Eye (tissue), 1 donor: ENCODE data around the gene FBN1.

Experiments used
- DNase-seq: peaks from one replicate; pipeline ENCODE4 v3.0.0-alpha.2; 2015

FBN1 gene

DNA sequence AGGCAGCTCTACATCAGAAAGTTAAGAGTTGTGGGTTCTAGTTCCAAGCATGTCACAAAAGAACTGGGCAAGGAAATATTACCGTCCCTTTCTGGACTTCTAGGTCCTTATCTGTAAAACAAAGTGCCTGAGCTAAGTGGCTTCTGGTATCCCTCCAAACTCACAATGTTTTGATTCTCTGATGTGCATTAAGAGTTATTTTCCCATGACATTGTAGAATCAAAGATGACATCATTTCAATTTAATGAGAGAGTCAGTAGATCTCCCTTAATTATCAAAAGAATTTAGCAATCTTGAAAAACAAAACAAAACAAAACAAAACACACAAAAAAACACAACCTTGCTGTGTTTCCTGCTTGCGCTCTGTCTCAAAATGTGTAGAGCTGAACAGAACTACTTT is 225.6 kb downstream of the FBN1 start:
- DNase-seq = no peak

DNA sequence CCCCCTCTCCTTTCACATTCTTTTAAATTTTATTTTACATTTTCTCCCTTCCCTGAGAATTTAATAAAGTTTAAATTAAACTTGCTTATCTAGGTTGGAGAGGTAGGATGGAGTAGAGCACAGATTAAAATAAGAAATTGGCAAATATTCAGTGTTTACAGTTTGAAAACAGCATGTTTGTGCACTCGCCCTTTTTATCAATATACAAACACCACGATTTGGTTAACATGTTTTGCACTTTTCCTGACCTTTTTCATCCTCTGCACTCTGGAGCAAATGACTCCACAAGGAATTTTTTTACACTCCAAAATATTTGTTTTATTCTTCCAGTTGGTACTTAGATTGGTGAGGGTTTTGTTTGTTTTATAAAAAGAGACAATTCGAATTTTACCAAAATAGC is 227.2 kb downstream of the FBN1 start:
- DNase-seq = no peak

DNA sequence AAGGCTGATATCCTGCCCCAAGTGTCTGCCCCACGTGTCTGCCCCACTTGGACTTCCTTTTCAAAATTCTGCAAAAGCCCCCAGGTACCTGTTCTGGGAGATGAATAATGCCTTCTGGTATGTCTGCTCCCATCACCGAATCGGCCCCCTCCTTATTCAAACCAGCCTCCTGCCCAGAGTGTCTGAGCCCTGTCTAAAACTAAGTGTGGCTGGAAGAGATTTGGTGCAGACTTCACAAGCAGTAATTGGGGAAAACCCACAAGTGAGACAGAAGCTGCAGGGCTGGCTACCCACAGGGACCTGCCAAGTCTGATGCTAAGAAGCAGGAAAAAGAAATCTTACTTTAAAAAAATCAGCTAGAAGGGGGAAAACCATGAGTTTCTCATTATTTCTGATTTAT is 229.2 kb downstream of the FBN1 start:
- DNase-seq = no peak

DNA sequence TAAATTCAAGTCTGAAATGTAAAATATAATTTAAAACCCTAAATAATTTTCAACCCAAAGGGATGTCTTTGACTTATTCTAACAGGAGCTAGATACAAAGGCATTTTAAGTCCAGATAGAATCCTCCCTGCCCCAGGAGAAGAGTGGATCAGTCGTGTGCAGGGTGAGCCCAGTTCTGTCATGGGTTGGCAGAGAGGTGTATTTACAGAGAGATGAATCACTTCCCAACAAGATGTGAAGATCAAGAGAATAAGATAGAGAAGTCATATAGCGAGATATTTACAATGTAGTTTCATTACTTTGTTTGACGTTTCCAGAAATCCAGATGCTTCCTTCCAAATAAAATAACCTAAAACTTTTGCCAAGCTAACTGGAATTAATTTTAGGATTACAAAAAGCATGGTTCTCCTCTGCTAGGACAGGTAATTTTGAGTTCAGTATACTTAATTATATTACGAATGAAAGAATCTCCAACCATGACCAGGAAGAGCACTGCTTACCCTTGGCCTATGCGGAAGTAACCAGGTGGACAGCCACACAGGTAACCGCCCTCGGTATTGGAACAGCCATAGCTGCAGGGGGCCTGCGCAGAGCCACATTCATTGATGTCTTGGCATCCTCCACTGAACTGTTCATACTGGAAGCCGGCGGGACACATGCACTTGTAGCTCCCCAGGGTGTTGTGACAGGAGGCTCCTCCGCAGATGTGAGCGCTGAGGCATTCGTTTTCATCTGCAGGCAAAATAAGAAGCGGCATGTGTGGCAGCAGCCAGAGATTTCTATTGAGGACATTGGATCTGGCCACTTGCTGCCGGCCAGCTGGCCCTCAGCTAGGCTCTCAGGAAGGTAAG is 230.2 kb downstream of the FBN1 start:
- DNase-seq = peak; percentile 40

DNA sequence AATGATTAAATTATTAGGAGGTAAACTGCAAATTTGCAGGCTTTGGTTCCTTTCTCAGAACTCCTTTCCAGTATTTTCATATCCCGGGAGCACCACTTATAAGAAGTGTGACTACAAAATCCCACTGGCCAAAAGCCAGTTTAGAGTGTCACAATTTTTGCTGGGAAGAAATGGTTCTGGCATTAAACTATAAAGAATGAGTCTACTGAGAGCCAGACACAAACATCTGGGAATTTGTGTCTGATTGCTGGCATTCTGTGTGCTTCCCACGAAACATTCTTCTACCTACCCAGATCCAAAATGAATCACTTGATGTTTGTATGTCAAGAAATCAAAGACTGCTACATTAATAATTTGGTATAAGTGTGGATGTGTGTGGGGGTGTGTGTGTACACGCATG is 231.5 kb downstream of the FBN1 start:
- no peak for DNase-seq

DNA sequence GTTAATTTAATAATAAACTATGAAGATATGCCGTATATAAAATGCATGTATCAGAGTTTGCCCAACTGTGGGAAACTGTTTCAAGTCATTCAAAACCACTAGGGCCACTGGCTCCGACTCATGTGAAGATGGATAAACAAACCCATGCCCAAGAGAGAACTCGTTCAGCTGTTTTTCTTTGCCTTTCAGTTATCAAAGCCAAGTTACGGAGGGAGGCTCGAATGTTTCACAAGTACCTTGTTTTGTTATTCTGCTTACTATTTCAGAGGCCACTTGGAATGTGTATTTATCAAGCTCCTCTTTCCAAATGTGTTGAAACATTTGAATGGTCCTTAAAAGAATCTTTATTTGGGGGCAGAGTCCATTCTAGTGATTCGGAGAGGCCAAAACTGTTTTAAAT is 232.2 kb downstream of the FBN1 start:
- no peak for DNase-seq

DNA sequence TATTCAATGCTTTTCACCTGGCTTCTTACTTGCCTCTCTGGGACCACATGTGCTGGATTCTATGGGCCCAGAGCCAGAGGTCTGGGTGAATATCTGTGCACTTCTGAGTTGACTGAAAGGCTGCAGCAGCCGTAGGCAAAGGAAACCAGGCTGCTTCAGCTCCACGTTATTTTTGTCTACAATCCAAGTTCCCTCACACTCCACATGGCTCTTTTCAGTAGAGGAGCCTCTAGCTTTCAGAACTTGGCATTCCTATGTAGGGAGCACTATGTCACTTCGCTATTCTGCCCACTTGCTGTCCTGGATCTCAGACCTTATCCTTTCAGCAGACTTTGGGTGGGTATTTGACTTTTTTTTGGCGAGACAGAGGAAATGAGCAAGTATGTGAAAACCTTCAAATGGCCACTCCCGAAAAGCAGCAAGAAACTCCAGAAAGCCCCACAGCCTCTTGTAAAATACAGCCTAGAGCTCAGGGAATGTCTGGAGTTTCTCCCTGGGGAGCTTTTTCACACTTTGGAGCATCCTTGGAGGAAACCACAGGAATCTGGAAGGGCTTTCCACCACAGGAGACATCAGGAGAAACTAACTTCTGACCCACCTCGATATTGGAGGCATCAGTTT is 233.4 kb downstream of the FBN1 start:
- DNase-seq = no peak

DNA sequence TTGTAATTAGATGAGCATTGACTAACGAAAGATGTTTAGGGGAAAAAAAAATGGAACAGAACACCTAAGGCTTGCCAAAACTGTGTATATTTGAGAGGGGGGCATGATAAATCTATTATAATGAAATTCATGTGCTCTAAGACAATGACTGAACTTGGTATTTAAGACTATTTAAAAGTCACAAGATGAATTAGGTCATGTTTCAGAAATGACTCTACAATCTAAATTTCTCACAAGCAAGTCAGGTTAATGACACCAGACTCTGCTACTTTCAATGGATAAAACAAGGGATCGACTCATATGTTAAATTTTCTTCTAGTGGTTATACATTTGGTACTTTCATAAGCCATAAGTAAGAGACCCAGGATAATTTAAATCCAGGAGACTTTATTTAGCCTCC is 235.9 kb downstream of the FBN1 start:
- no peak for DNase-seq

DNA sequence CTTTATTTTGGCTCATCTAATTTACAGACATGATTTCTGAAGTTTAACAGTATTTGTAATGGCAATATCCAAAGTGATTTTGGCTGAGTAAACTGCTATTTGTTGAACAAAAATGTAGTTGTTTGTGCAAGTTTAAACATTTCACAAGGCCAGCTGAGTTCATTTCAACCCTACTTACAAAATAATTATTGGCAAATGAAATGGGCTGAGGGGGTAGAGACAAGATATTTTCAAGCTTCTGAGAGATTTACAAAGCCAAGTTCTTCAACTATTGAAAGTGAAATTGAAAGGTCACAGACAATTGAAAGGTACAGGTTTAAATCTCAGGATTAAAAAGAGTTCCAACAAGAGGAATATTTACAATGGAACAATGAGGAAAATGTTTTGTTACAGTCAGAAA is 237.2 kb downstream of the FBN1 start:
- no peak for DNase-seq

DNA sequence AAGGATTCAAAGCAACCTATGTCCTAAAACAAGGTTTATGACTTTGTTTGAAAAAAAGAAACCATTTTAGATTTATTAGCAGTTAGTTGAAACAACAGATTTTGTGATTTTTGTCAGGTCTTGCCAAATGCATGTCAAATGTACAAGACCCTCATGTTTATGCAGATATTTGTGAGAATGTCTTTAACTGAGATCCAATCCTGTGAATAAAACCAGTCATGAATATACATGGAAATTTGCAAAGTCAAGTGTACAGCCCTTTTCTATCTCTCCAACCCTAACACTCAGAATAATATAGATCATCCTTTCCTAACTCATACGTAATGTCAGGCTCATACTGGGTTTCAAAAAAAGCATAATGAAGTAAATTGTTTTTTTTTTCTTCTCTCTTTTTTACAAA is 237.9 kb downstream of the FBN1 start:
- DNase-seq = no peak

DNA sequence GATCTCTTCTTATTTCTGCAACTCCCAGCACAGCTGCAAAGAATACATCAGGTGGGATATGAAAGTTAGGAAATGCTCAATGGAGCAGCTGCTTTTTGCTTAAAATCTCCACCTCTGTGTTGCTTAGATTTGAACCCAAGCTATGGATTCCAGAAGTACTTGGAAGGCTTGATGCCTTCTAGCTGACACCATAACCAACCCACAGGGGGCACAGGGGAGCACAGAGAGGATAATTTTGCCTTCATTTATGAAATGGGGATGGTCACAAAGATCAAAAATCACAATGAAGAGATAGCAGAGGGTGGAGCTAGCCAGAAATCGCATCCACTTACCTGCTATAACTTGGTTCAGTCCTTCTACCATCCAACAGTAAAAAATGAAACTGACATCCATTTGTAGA is 238.6 kb downstream of the FBN1 start:
- DNase-seq = no peak

DNA sequence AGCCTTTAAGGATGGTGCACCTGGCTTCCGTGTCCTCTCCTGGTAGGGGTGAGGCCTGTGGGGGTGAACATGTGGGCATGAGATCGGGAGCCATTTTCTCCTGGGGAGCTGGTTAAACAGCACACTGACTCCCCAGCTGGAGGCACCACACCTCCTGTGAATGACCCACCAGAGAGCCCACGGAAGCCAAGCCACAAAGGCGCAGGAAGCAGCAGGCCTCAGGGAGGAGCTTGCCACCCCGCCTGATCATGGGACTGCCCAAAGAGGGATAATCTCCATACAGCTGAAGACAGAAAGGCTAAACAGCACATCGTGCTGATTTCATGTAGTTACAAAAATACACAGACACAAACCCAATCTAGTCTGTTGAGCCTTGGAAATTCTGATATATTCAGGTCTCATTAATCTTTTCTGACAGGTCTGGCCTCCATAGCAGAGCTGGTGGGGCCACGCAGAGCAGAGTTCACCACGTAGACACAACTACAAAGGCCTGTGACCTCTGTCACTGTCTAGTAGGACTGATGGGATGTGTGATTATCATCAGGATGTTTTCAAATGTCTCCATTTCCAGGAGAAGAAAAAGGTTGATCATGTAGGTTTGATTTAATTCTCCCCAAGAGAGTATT is 239.1 kb downstream of the FBN1 start:
- DNase-seq = no peak

DNA sequence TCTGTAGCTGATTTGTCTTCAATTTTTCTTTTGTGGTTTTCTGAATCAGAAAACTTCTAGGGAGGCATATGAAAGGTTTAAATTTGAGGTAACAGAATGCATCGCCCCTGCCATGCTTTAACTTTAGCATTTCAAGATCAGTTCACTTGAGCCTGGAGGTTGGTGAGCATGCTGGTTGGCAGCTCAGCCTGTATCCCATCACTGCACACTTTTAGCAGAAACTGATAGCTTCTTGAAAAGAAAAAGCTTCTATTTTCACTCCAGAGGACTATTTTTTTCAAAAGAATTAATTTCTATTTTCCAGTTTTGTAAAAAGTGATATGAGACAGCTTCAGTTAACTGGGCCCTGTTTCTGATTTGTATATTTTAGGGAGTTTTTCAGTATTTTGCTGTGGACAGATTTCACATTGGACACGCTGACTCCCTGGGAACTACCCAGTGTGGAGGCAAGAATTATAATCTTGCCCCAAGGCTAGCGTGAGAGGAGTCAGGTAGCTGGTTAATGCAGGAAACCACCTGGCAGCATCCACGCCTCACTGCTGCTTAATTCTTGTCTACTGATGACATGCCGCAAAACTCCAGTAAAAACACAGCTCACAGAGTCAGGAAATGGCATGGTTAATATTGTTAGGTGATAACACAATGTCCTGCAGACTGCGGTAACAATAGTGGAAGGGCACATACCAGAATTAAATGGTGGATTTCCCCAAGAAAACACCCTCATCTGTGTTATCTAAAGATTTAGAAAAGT is 242.9 kb downstream of the FBN1 start:
- no peak for DNase-seq

DNA sequence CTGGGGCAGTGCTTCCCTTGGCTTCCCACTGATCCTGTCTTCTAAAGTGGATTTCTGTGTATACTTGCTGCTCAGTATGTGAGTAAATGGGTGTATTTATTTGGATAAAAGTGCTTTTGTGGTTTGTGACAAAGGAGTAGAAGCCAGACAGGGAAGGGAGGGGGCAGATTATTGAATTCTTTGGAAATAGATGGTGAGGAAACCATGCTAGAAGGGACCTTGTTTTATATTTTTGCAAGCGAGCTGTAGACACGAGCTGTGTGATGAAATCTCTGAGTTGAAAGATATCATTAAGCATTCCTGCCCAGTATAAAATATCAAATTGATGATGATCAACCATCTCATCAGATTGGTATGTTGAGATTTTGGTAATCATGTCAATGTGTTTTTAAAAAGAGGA is 245.4 kb downstream of the FBN1 start:
- DNase-seq = no peak

DNA sequence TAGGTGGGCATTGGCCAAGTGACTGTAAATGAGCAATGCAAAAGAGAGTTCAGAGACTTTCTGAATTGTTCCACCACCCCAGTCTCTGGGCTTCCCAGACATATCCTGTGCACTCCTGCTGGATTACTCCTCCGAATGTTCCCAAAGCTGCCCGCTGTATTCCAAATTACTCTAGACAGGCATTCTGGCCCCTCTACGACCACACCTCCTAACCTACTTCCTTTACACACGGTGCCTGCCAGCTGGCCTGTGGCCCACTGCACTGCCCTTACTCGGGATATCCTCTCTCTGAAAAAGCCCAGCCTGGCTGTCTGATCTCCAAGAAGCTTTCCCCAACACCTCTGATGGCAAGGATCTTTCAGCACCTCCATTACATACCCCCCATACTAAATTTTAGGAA is 247.7 kb downstream of the FBN1 start:
- no peak for DNase-seq

DNA sequence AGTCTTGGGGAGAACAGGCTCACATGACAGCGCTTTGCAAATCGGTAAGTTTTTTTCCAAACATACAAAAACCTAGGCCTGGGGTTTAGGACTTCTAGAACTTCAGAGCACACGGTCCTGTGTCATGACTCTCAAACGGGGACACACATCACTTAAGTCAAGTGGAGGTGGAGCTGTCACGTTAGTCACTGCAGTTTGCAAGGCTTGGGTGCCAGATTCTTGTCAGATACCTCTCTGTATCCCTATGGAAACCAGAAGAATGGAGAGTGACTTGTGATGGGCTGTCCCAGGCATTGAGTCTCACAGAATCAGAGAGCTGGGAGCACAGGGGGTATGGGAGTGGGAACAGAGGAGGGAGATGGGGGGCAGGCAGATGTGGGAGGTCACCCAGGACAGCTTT is 249.5 kb downstream of the FBN1 start:
- no peak for DNase-seq

DNA sequence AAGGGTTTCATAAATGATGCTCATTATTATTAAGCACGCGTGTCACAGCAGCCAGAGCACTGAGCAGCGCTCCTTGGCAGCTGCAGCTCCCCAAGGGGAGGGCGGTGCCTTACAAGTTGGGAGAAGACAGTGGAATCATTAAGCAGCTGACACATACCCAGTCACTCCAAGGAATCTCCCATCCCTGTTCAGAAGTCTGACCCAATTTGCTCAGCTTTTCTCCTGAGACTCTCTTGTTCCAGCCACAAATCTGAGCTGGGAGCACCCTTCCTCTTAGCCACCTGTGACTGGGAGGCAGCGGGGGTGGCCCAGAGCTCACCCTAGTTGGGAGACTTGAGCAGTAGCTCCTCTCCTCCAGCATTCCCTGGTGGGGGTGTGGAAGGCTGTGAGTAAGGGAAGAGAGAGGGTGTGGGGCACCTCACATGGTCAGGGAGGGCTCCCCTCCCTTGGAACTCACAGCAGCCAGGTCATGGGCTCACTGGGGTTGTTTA is 249.9 kb downstream of the FBN1 start:
- DNase-seq = no peak

DNA sequence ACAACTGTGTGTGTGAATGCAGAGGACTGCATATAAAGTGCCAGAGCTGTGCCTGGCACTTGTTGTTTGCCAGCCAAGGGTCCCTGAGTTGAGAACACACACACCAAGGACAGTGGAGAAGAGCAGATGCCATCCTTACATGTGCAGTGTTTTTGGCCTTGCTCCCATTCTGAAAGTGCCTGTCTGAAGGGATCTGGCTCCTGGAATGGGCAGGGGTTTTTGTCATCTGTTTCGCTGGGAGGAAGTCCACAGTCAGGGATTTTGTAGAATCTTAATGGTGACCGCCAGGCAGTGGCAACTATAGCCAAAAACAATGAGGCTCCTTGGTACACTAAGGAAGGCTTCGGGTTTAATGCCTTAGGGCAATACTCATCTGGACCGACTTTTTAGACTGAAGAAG is 250.5 kb downstream of the FBN1 start:
- no peak for DNase-seq

DNA sequence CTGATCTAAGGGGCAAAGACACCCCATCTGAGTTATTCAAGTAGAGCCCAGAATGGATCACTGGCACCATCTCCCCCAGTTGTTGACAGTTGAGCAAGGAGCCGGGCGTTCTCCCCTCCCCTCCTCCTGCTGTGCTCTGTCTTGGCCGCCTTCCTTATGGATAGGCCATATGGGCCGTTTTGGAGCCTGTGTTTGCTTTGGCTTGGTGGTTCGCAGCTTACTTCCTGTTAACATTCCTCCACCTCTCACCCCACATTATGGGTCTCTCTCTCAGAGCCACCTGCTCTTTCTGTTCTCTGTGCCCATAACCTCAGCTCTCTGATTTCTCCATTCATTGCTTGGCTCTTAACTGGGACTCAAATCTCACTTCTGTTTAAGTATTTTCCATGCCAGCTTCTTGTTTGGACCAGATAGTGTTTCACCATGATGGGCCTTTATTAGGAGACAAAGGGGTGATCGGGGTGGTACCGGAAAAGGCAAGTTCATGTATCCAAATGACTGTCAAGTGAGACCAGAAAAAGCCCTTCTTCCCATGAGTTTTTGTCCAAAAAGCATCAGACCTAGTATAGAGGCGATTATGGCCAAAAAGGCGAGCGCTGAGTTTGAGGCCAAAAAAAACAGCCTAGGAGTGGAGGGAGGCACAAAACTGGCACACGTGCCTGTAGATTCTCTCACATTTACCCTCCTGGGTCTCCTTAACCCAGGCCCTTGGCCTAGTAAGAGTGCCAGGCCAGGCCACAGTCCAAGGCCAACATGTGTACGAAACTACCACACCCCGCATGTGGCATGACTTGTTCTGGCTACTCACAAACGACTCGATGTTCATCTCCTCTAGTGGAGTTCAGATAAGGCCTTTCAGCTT is 251.6 kb downstream of the FBN1 start:
- no peak for DNase-seq

DNA sequence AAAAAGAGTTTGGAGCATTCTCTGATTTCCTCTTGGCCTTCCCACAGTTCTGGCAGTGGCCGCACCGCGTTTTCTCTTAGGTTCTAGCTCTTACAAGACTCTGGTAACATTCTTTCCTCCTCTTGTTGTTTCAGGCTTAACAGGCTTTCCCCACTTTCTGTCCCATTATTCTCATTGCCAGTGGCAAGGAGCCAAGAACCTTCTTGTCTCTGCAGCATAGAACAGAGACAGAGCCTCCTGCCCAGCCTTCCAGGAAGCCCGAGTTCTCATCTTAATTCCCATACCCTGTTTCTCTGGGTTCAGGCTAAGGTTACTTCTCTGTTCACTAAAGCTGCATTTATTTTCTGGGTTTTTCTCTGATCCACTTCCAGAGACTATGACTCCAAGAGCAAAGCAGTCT is 253.2 kb downstream of the FBN1 start:
- no peak for DNase-seq

DNA sequence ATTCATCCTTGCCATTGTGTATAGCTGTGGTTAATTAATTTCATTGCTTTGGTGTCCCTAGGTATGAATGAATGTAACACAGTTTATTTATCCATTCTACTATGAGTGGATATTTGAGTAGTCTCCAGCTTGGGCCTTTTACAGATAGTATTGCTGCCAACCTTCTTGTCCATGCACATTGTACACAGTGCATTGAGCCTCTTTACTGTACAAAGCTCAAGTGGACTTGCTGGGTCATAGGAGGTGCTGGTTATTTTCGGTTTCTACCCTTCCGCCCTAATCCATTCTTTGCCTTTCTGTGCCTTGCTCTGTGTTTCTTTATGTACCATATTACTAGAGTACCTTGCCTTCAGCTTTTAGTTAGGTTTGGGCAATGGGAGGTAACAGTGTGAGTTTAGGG is 253.6 kb downstream of the FBN1 start:
- no peak for DNase-seq

DNA sequence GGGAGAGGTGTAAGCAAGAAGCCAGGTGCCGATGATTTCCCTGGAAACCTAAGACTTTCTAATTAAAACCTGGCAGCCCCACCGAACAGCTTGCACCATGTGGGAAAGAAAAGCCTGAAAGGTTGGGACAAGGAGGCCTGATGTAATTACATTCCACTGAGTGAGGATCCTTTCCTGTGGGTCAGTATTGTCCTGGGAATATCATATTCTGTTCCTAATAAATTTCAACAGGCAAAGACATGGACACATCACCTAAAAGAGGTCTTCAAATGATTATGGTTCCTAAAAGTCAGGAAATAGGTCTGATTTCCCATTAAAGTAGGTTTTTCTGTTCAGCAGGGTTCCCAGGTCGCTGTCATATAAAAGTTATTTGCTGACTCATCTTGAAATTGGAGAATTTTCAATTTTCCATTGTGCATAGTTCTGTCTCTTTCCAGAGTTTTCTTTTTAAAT is 255.8 kb downstream of the FBN1 start:
- DNase-seq = no peak
